ENCODE measurements around the gene LETM1. TPM values are rescaled to one million over a fixed set of nuclear protein-coding genes. Genes with fewer than 3 reads are reported as not detected.

The LETM1 gene
- total and polyA plus RNA-seq, 4 donors: 12.2 to 46.9 (median 24.1) TPM

- Histone ChIP-seq H3K9ac (ENCODE audit: low read depth in 1 of 2, low read length in 2 of 2) (no peak overlapping the region), H3K4me3 (ENCODE audit: low read depth in 1 of 3, low read length in 3 of 3) (no peak overlapping the region), H3K36me3 (ENCODE audit: control insufficient read depth in 4 of 4, insufficient read depth in 3 of 4, low read depth in 1 of 4, low read length in 3 of 4) (peaks cover 19 to 70% (median 43%) of the 10 kb centered on the region in 4 donors), H3K27me3 (ENCODE audit: control insufficient read depth in 4 of 4, insufficient read depth in 4 of 4, low read length in 3 of 4) (no peaks in the 10 kb centered on the region), H3K27ac (ENCODE audit: low read depth in 1 of 2, low read length in 2 of 2) (no peak overlapping the region), H3K4me1 (ENCODE audit: control insufficient read depth in 4 of 4, insufficient read depth in 4 of 4, low read length in 3 of 4) (no peaks in the 10 kb centered on the region), H3K9me3 (ENCODE audit: control insufficient read depth in 4 of 4, low read length in 3 of 4) (no peaks in the 10 kb centered on the region)
- 96% methylated on average over 10 of the region's 10 CpGs for WGBS
- DNase-seq (ENCODE audit: low spot score): no peak
- TF ChIP-seq JUND (IDR thresholded peaks at IDR 0.05) (no peak), ZBTB33 (IDR thresholded peaks at IDR 0.05) (no peak), FOXA1 (IDR thresholded peaks at IDR 0.05) (no peak), HNF4G (IDR thresholded peaks at IDR 0.05) (no peak), EGR1 (IDR thresholded peaks at IDR 0.05; ENCODE audit: low read depth in 2 of 2) (no peak), ATF3 (IDR thresholded peaks at IDR 0.05) (no peak), HNF4A (conservative IDR thresholded peaks at IDR 0.05) (no peak), NR2F2 (IDR thresholded peaks at IDR 0.05) (no peak), GABPA (IDR thresholded peaks at IDR 0.05 in 1 of 2, conservative IDR thresholded peaks at IDR 0.05 in 1 of 2) (no peak), YY1 (IDR thresholded peaks at IDR 0.05) (no peak), SP1 (IDR thresholded peaks at IDR 0.05) (no peak), RAD21 (IDR thresholded peaks at IDR 0.05) (no peak), REST (IDR thresholded peaks at IDR 0.05) (no peak), RXRA (IDR thresholded peaks at IDR 0.05) (no peak), TAF1 (conservative IDR thresholded peaks at IDR 0.05) (no peak), FOXA2 (IDR thresholded peaks at IDR 0.05) (no peak), CTCF (IDR thresholded peaks at IDR 0.05; ENCODE audit: low read depth, low read length, missing input control) (no peak), MAX (IDR thresholded peaks at IDR 0.05) (no peak)
Measured at GRCh38 chr4:1837069-1837468, 18.9 kb downstream of the LETM1 start.

Measured in liver (tissue), 9 donors.